Cardiac fibroblast (primary cell): ENCODE results near the gene SNX27.
"Not testable (repeated sequence)": the region's sequence is repeated elsewhere in the genome, so short reads cannot be mapped to it uniquely, and the experiment has no call there.

Experiments used
- DNase-seq, 2 donors: peaks; one replicate each; pipeline versions ENCODE4 v3.0.0 to v3.0.0-alpha.2; 2010; ENCODE audit warnings: low read depth in 2 of 2
- H3K4me3 ChIP-seq, 2 donors: replicated peaks in 1 of 2; 1 replicate in 1 of 2; 2 replicates in 1 of 2; pipeline ENCODE4 v1.5.1; 2011; ENCODE audit warnings: low read depth in 2 of 2, low read length in 2 of 2, mild to moderate bottlenecking in 2 of 2, moderate library complexity in 1 of 2
- CTCF ChIP-seq: IDR thresholded peaks from one replicate; pipeline ENCODE4 v1.5.1; 2011; ENCODE audit warnings: low read depth, mild to moderate bottlenecking, low read length, inconsistent platforms

SNX27 gene

DNA sequence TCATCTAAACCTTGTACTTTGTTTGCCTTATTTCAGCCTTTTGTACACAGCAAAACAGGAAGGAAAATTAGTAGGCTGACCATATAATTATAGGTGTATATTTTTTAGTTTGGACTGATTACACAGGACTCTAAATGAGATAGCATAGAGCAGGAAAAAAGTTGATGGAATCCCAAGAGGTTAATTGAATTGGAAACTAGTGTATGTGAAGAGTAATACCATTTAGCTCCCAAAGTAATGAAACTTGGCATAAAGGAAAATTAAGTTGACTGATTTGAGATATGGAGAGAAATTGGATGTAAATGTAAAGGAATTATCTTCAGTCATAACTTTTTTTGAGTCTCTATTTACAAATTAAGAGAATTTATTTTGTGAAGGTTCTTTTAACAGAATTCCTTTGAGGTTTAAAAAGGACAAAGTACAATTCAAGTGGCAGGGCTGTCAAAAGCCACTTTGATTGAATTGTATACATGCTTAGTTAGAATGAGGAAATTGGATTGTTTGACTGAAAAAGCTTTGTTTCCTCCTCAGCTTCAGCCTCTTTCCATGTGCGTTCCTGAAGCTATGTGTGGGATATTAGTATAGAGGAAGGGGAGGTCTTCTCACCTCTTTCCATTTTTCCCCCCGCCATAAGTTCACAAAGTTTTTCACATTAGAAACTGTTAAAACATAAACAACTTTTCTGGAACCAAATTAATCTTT lies 26.4 kb downstream of the SNX27 start:
- TF ChIP-seq CTCF = no peak
- no peak for DNase-seq
- no peak overlapping the region for H3K4me3 ChIP-seq

GRCh38 chr1:151638812-151639211 lies 27.0 kb downstream of the SNX27 start:
- H3K4me3 ChIP-seq = no peak overlapping the region
- no peak for DNase-seq
- TF ChIP-seq CTCF = no peak

DNA sequence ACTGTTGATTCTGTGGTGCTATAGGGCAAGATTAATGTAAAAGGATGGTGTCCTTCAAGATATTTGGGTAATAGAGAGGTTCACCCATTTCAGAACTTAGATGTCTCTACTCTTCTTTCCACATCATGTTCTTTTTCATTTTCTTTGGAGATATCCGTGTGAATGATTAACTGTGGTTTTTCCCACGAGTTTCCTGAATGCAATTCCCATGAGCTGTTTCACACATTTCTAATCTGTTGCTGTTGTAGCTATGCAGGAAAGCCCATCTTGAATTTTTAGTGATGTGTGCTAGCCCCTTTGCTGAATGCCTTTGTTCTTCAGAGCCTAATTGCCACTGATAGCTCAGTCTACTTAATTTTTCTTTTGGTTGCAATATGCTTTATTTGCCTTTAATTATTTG lies 27.6 kb downstream of the SNX27 start:
- DNase-seq = peak; percentile 67 to 69
- H3K4me3 ChIP-seq = no peak overlapping the region
- no peak for TF ChIP-seq CTCF

DNA sequence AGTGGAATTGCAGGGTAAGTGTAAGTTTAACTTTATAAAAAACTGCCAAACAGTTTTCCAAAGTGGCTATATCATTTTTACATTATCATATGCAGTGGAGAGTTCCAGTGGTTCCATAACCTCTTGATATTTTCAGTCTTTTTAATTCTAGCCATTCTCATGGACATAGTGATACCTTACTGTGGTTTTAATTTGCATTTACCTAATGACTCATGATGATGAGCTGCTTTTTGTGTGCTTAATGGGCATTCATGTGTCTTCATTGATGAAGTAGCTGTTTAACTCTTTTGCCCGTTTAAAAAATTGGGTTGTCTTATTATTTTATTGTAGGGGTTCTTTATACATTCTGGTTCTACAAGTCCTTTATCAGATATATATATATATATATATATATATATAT lies 29.4 kb downstream of the SNX27 start:
- no peak for DNase-seq
- no peak overlapping the region for H3K4me3 ChIP-seq
- TF ChIP-seq CTCF = no peak

- DNase-seq, H3K4me3 ChIP-seq: not testable (repeated sequence)
Observed at GRCh38 chr1:151643085-151643484, 31.2 kb downstream of the SNX27 start.

DNA sequence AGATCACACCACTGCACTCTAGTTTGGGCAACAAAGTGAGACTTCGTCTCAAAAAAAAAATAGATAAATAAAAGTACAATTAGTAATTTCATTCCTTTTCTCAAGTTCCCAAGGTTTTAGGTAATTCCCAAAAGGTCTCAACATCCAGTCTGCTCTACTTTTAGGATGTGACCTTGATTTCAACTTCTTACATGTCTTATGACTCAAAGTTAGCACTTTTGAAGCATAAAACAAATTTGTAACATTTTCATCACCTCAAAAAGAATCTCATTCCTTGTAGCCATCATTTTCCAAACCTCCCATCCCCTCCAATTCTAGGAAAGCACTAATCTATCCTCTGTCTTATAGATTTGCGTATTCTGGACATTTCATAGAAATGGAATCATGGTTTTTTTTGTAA lies 32.2 kb downstream of the SNX27 start:
- H3K4me3 ChIP-seq = no peak overlapping the region
- DNase-seq = no peak
- TF ChIP-seq CTCF = no peak

GRCh38 chr1:151653397-151653796 lies 41.5 kb downstream of the SNX27 start:
- DNase-seq = peak; percentile 85 to 89
- no peak for TF ChIP-seq CTCF
- no peak overlapping the region for H3K4me3 ChIP-seq
